ENCODE measurements around the gene KREMEN1. TPM values are rescaled to one million over a fixed set of nuclear protein-coding genes. Genes with fewer than 3 reads are reported as not detected.
A peak's percentile ranks its signal among the peaks of the same experiment; 100 is the strongest.

The KREMEN1 gene
- total RNA-seq, 2 donors from 2014 or later: 39.7 to 44.7 TPM

DNA sequence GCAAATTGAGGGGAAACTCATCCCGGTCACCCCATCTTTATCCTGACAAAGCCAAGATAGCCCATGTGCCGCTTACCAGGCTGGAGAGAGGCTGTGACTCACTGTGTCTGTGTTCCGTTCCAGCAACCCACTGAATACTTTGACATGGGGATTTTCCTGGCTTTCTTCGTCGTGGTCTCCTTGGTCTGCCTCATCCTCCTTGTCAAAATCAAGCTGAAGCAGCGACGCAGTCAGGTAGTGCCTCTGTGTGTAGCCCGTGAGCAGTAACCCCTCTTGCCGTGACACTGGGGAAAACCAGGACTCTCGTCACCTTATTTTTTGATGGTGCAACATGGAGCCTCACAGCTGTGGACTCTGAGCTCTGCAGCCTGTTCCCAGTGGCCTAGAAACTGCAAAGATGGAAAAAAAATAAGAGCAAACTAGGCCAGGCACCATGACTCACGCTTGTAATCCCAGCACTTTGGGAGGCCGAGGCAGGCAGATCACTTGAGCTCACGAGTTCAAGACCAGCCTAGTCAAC, 28.1 kb upstream of the KREMEN1 start:
- peaks cover 39% of the 10 kb centered on the region for H3K36me3 ChIP-seq
- peak overlapping the region; percentile 31 to 42 for H3K27ac ChIP-seq
- no peaks in the 10 kb centered on the region for H3K9me3 ChIP-seq
- no peaks in the 10 kb centered on the region for H3K27me3 ChIP-seq
- DNase-seq (ENCODE audit: low spot score): no peak
- H3K4me3 ChIP-seq: no peak overlapping the region
- TF ChIP-seq, protein P1, sequence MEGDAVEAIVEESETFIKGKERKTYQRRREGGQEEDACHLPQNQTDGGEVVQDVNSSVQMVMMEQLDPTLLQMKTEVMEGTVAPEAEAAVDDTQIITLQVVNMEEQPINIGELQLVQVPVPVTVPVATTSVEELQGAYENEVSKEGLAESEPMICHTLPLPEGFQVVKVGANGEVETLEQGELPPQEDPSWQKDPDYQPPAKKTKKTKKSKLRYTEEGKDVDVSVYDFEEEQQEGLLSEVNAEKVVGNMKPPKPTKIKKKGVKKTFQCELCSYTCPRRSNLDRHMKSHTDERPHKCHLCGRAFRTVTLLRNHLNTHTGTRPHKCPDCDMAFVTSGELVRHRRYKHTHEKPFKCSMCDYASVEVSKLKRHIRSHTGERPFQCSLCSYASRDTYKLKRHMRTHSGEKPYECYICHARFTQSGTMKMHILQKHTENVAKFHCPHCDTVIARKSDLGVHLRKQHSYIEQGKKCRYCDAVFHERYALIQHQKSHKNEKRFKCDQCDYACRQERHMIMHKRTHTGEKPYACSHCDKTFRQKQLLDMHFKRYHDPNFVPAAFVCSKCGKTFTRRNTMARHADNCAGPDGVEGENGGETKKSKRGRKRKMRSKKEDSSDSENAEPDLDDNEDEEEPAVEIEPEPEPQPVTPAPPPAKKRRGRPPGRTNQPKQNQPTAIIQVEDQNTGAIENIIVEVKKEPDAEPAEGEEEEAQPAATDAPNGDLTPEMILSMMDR (IDR thresholded peaks at IDR 0.05): no peak
- peaks cover 0 to 19% of the 10 kb centered on the region in 2 donors for H3K4me1 ChIP-seq

DNA sequence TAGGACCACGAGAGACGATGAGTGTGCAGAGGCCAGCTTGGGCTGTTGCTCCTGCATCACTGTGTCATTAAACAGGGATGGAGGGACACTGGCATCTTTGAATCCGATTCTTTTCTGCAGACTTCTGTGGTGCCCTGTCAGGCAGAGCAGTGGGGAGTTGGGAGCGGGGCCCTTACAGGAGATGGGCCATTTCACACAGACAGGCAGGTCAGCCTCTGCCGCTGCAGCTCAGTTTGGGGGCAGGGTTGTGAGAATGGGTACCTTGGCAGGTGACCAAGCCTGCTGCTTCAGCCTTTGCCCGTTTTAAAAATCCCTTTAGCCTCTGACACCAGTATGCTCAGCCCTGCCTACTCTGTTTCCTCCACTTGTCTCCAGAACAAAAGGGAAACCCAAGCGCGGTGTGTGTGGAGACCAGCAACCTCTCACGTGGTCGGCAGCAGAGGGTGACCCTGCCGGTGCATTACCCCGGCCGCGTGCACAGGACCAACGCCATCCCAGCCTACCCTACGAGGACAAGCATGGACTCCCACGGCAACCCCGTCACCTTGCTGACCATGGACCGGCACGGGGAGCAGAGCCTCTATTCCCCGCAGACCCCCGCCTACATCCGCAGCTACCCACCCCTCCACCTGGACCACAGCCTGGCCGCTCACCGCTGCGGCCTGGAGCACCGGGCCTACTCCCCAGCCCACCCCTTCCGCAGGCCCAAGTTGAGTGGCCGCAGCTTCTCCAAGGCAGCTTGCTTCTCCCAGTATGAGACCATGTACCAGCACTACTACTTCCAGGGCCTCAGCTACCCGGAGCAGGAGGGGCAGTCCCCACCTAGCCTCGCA, 23.8 kb upstream of the KREMEN1 start:
- DNase-seq (ENCODE audit: low spot score): no peak
- Histone ChIP-seq H3K27ac (no peak overlapping the region), H3K27me3 (no peaks in the 10 kb centered on the region), H3K4me3 (no peak overlapping the region), H3K9me3 (no peaks in the 10 kb centered on the region), H3K4me1 (peaks cover 0 to 5% of the 10 kb centered on the region in 2 donors), H3K36me3 (peaks cover 49% of the 10 kb centered on the region)
- TF ChIP-seq, protein P1 (IDR thresholded peaks at IDR 0.05): no peak

DNA sequence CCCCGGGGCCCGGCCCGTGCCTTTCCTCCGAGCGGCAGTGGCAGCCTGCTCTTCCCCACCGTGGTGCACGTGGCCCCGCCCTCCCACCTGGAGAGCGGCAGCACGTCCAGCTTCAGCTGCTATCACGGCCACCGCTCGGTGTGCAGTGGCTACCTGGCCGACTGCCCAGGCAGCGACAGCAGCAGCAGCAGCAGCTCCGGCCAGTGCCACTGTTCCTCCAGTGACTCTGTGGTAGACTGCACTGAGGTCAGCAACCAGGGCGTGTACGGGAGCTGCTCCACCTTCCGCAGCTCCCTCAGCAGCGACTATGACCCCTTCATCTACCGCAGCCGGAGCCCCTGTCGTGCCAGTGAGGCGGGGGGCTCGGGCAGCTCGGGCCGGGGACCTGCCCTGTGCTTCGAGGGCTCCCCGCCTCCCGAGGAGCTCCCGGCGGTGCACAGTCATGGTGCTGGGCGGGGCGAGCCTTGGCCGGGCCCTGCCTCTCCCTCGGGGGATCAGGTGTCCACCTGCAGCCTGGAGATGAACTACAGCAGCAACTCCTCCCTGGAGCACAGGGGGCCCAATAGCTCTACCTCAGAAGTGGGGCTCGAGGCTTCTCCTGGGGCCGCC, 23.1 kb upstream of the KREMEN1 start:
- H3K4me3 ChIP-seq: no peak overlapping the region
- no peaks in the 10 kb centered on the region for H3K9me3 ChIP-seq
- no peaks in the 10 kb centered on the region for H3K27me3 ChIP-seq
- H3K27ac ChIP-seq: no peak overlapping the region
- peaks cover 45% of the 10 kb centered on the region for H3K36me3 ChIP-seq
- DNase-seq (ENCODE audit: low spot score): no peak
- no peaks in the 10 kb centered on the region for H3K4me1 ChIP-seq
- TF ChIP-seq, protein P1 (IDR thresholded peaks at IDR 0.05): no peak

DNA sequence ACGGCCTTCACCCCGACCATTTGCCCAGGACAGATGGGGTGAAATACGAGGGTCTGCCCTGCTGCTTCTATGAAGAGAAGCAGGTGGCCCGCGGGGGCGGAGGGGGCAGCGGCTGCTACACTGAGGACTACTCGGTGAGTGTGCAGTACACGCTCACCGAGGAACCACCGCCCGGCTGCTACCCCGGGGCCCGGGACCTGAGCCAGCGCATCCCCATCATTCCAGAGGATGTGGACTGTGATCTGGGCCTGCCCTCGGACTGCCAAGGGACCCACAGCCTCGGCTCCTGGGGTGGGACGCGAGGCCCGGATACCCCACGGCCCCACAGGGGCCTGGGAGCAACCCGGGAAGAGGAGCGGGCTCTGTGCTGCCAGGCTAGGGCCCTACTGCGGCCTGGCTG, 22.4 kb upstream of the KREMEN1 start:
- Histone ChIP-seq H3K36me3 (peaks cover 41% of the 10 kb centered on the region), H3K27ac (no peak overlapping the region), H3K4me1 (no peaks in the 10 kb centered on the region), H3K4me3 (no peak overlapping the region), H3K9me3 (no peaks in the 10 kb centered on the region), H3K27me3 (no peaks in the 10 kb centered on the region)
- TF ChIP-seq, protein P1 (IDR thresholded peaks at IDR 0.05): no peak
- DNase-seq (ENCODE audit: low spot score): no peak

DNA sequence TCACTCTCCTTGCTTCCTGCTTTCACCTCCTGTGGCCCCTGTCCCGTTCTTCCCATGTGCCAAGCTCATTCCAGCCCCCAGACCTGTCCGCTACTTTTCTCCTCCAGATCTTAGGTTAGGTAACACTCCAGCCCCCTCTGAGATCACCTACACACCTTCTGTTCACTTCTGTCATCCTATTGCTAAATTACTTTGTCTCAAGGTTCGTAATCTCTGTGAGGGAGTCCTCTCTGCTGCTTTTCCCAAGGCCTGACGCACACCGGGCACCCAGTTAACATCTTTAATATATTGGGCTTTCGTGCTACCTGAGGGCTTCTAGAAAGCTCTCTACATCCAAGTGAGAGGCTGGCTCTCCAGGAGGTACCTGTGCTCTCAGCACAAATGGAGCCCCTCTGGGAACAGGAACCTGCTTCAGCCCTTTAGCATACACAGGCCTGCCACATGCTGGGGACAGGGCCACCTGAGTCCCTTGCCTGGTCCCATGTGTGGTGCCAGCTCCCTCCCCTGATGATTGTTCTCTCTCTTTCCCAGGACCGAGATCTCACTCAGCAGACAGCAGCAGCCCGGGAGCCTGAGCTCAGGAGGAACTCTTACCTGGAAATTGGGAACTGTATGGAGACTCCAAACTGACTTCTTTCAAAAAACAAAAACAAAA, 19.7 kb upstream of the KREMEN1 start:
- no peak overlapping the region for H3K4me3 ChIP-seq
- no peaks in the 10 kb centered on the region for H3K9me3 ChIP-seq
- no peaks in the 10 kb centered on the region for H3K4me1 ChIP-seq
- H3K27me3 ChIP-seq: no peaks in the 10 kb centered on the region
- DNase-seq (ENCODE audit: low spot score): no peak
- peaks cover 22% of the 10 kb centered on the region for H3K36me3 ChIP-seq
- no peak overlapping the region for H3K27ac ChIP-seq
- TF ChIP-seq, protein P1 (IDR thresholded peaks at IDR 0.05): no peak

Measured in right atrium auricular region (tissue), 2 donors.